Femur (tissue), 1 donor: ENCODE results near the gene CALML4.
A peak's percentile ranks its signal among the peaks of the same experiment; 100 is the strongest.
"Not testable (repeated sequence)": the region's sequence is repeated elsewhere in the genome, so short reads cannot be mapped to it uniquely, and the experiment has no call there.

Experiments used
- DNase-seq: peaks from one replicate; pipeline ENCODE4 v3.0.0-alpha.2; 2017

CALML4 gene, protein sequence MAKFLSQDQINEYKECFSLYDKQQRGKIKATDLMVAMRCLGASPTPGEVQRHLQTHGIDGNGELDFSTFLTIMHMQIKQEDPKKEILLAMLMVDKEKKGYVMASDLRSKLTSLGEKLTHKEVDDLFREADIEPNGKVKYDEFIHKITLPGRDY

DNA sequence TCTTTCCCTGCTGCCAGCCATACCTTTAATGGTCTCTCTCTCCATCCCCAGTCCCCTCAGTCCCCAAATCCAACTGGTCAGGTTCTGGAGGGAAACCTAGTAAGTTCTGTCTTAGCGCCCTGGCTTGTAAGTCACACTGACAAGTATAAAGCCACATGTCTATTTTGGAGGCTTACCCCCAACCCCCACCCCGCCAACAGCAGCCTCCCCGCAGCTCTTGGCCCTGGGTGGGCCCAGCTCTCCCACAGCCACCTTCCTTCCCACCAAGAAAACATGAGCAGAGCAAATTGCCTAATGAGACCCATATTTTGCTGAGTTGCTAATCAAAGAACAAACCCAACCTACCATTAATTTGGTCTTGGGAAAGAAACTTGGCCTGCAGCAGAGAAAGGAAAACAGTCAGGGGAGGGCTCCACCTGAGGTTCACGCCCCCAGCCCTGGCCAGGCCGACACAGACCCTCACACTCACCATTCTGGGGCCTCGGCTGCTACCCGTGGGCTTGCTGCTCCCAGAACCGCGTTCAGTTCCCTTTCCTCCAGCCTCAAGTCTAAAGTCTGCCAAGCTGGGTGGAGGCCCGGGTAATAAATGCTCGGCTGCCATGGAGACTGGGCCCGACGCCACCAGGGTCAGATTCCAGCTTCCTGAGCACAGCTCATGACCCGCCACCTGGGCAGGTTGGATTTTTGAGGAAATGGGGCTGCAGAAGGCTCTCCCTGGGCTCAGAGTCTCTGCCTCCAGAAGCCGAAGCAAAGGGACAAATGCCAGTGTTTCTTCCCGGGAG, at the start of gene CALML4:
CALML4 (minus strand) TSS at position 557 of the 782 bp plus-strand sequence; CDS start at position 472, 85 bp downstream.
- DNase-seq: peak; percentile 90

- DNase-seq: no peak
These were observed 47.9 kb upstream of the CALML4 start for GRCh38 chr15:68252925-68253534.

- no peak for DNase-seq
These were observed 44.1 kb upstream of the CALML4 start for GRCh38 chr15:68249058-68249713.

GRCh38 chr15:68244235-68244634, 39.1 kb upstream of the CALML4 start:
- DNase-seq: no peak

DNA sequence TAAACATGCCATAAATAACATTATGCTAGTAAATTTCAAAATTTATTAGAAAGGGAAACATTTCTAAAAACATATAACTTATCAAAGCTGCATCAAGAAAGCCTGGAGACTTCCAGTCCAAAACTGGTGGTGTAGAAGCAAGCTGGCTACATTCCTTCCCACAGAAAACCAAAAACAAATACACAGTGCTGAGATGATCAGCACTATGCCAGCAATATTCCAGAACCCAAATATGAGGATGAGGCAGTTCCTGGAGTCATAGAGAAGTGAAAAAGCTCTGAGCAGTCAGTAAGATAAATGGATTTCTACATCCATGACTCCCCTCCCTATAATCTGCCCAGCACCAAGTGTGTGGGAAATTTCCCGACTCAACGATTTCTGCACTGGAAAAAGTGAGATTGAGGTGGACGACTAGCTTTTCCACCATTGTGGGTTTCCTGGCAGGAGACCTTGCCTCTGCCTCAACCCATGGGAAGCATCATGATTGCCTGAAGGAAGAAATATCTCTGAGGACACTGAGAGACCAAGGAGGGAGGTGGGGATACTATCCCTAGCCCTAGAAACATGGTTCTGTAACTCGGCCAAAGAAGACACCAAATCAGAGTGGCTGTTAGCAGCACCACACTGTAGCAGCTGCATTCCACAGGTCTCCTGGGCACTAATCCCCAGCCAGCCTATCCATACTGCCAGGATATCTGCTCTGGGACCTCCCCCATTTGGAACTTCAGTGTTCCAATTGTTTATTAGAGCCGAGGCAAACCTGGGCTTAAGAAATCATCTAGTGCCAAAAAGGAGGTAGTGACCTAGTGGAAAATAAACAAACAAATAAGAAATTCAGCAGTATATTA, 36.2 kb upstream of the CALML4 start:
- no peak for DNase-seq

- no peak for DNase-seq
These were observed 33.9 kb upstream of the CALML4 start for GRCh38 chr15:68239025-68239424.

GRCh38 chr15:68235022-68235421, 29.9 kb upstream of the CALML4 start:
- DNase-seq: no peak

GRCh38 chr15:68234520-68234919, 29.4 kb upstream of the CALML4 start:
- DNase-seq: not testable (repeated sequence)

- no peak for DNase-seq
These were observed 28.9 kb upstream of the CALML4 start for GRCh38 chr15:68234060-68234459.

- DNase-seq: no peak
These were observed 27.8 kb upstream of the CALML4 start for GRCh38 chr15:68232937-68233336.

GRCh38 chr15:68232449-68232848, 27.3 kb upstream of the CALML4 start:
- DNase-seq: no peak

DNA sequence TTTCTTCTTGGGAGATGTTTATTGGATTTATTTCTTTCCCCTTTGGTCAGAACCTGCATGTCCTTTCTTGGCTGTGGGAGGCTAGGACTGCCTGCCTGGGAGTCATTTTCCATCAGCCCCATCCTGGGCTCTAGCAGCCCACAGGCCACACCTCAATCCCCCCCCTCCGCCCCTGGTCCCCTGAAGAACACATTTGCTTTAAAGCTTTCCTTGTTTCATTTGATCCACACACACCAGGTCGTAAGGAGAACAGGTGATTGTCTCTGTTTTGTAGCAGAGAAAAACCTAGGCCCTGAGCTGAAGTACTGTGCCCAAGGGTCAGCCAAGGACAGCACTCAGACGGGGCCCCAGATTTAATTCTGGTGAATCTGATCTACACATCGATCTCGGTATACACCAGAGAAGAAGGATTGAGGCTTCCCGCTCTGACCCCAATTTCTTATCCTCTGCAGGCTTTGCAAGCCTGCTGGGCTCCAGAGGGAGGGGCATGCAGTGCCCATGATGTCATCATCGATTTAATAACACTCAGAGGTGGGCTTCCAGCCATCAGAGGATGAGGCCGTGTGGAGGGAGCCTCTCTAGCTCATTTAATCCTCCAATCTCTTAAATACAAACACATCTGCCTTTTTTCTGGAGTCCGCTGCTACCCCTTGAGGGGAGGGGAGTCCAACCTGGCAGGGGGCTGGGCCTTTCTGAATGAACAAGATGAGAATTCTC, 26.1 kb upstream of the CALML4 start:
- no peak for DNase-seq

DNA sequence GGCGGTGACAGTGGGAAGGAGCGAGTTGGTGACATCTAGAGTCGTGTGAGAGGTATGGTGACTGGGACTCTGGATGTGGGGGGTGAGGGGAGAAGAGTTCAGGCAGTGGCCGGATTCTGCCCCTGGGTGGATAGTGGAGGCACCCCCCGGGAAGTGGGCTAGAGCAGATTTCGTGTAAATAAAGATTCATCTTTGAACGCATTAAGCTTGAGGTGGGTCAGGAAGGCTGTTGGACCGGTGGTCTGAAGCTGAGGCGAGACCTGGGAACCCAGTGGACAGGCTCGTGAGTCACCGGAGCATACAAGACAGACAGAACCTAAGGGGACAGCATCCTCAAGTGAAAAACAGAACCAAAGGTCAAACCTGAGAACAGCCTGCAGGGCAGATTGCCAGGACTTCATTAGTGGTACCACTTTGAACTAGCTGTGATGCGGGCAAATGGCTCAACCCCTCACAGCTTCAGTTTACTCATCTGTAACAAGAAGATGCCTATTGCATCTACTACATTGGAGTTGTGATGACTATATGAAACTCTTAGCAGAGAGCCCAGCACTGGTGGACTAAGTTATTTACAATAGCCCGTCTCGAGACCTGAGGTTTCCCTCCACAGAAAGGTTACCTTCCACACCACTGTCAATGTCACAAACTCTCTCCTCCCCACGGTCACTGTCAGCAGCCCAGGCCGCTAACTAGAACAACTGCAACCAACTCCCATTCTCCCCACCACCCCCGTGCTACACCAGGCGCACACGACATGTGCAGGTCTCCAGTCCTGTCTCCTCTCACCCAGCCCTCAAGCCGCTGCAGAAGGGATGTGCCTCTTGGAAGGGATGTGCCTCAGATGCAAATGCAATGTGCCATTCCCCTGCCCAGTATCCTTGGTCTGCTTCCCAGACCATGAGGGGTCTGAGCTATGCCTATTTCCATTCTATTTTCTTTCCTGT, 25.3 kb upstream of the CALML4 start:
- DNase-seq: no peak

- peak; percentile 91 for DNase-seq
These were observed 24.4 kb upstream of the CALML4 start, which contains the start of gene CLN6 for GRCh38 chr15:68229386-68230156. CLN6 (minus strand) TSS chr15:68229728; CDS start chr15:68229584, 144 bp downstream.

DNA sequence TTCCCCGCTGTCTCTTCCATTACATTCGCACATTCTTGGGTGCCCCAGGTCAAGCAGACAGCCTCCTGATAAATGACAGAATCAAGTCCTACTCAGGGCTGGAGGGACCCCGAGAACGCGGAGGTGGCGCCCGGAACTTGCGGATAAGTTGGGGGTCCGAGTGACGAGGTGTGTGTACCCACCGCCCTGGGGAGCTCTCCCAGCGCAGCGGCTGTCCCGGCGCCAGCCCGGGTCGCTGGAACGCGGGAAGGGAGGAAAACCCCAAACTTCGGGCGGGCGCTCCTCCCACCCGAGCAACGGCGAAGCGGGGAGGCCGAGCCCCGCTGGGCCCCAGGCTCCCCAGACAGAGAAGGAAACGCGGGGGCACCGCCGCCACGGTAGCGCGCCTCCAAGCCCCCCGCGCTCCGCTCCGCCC, 23.8 kb upstream of the CALML4 start:
- DNase-seq: no peak

DNA sequence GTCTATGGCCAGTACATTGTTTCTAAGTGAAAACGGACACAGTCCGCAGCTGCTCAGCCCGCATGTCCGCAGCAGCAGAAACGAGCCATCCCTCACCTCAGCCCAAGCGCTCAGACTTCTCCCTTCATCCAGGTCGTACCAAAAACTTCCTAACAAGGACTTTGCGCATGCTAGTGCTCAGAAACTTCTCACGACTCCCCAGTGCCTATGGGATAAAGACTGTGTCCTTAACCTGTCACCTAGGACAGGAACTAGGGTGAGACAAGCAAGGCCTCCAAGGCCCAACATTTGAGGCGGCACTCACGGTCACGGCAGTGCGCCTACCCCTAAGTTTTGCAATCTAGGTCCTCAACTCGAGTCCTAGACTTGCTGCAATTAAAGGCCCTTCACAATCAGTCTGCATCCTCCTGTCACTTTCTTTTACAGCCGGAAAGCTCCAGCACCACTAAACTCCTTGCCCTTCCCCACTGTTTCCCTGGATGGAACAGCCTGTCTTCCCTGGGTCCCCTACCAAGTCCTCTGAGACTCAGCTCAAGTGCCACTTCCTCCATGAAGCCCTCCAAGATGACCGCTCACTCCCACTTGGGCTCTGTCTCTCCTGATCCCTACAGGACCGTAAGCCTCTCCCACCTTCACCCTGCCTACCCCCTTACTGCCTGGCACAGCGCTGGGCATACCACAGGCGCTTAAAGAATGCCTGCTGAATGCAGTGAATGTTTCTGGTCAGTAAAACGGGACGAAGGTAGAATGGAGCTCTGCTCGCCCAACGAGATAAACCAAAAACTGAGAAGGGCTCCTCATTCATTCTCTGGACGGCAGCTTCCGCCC, 23.2 kb upstream of the CALML4 start:
- no peak for DNase-seq

DNA sequence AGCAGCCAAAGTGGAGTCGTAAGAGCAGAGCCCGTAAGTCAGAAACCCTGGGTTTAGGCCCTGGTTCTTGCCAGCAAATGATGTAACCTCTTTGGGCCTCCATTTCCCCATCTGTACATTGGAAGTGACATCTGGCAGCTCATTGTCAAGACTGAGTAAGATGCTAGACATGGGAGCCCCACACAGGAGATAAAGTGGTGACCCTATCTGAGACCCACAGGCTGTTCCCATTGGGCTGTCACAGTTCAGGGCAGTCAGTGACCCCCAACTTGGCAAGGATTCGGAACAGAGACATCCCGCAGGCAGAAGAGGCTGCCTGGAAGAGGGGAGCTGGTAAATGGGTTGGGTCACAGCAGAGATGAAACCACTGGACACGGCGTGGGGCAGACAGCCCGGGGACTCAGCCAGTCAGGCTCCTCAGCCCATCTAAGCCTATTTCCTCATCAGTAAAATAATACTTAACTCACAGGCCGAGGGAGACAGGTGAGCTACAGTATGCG, 22.6 kb upstream of the CALML4 start:
- DNase-seq: no peak

DNA sequence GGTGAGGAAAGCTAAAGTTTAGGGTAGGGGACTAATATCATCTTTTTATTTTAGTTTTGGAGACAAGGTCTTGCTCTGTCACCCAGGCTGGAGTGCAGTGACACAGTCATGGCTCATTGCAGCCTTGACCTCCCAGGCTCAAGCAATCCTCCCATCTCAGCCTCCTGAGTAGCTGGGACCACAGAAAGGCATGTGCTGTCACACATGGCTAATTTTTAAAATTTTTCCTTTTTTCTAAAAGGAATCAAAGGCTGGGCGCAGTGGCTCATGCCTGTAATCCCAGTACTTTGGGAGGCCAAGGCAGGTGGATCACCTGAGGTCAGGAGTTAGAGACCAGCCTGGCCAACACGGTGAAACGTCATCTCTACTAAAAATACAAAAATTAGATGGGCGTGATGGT, 20.3 kb upstream of the CALML4 start:
- not testable (repeated sequence) for DNase-seq
